HEK293 (cell line): ENCODE data around the gene RBMS3.

Experiments used
- CTCF ChIA-PET: fragments of 350-600 bp; formaldehyde crosslinking; extraction: SDS; loops from one replicate; lab custom pipeline; 2021; ENCODE audit warnings: antibody characterized with exemption; lab: Yijun Ruan, JAX
- POLR2A ChIA-PET: fragments of 300-600 bp; formaldehyde crosslinking; extraction: SDS; loops from one replicate; lab custom pipeline; 2020; ENCODE audit warnings: antibody characterized with exemption, inconsistent platforms; lab: Yijun Ruan, JAX
- H3K27ac ChIP-seq: fragments of 200-500 bp; sonication (Bioruptor generic); 2 replicates; pipeline ENCODE4 v1.5.1; 2014; ENCODE audit warnings: low read depth, low read length, control low read depth, inconsistent platforms; ENCODE audit errors: extremely low read depth
- H3K36me3 ChIP-seq, 2 experiments: fragments of 200-500 bp in 1 of 2; sonication (Bioruptor generic) in 1 of 2; 1 replicate in 1 of 2; 2 replicates in 1 of 2; pipeline ENCODE4 v1.5.1; 2014 to 2017; ENCODE audit warnings: inconsistent platforms in 2 of 2, low read length in 2 of 2; ENCODE audit not compliant: control insufficient read depth in 2 of 2, insufficient read depth in 1 of 2
- H3K4me1 ChIP-seq: fragments of 200-500 bp; sonication (Bioruptor generic); 2 replicates; pipeline ENCODE4 v1.5.1; 2014; ENCODE audit warnings: mild to moderate bottlenecking, low read length, inconsistent platforms; ENCODE audit not compliant: control insufficient read depth, insufficient read depth
- H3K4me3 ChIP-seq: 2 replicates; pipeline ENCODE4 v1.5.1; 2011; ENCODE audit warnings: low read depth, mild to moderate bottlenecking, control low read depth, low read length, moderate library complexity
- H3K9me3 ChIP-seq: fragments of 200-500 bp; sonication (Bioruptor generic); 2 replicates; pipeline ENCODE4 v1.5.1; 2014; ENCODE audit warnings: low read depth, low read length, inconsistent platforms; ENCODE audit not compliant: control insufficient read depth, insufficient read depth
- EGR2 ChIP-seq: fragments of 450-650 bp; formaldehyde crosslinking; IDR thresholded peaks from 2 replicates; pipeline ENCODE4 v1.5.1; 2016; ENCODE audit warnings: low read depth, missing biosample characterization, missing genetic modification characterization
- KLF10 ChIP-seq: fragments of 450-650 bp; IDR thresholded peaks from 2 replicates; pipeline ENCODE4 v1.5.1; 2018; ENCODE audit warnings: missing biosample characterization, mild to moderate bottlenecking, missing genetic modification characterization
- KLF16 ChIP-seq: fragments of 450-650 bp; formaldehyde crosslinking; IDR thresholded peaks from 2 replicates; pipeline ENCODE4 v1.5.1; 2017; ENCODE audit warnings: missing biosample characterization, missing genetic modification characterization
- KLF8 ChIP-seq: fragments of 450-650 bp; formaldehyde crosslinking; IDR thresholded peaks from 2 replicates; pipeline ENCODE4 v1.5.1; 2016; ENCODE audit warnings: missing biosample characterization, missing genetic modification characterization
- MEIS1 ChIP-seq: sonication (generic); formaldehyde crosslinking; IDR thresholded peaks from 2 replicates; pipeline ENCODE4 v1.8.1; 2022; ENCODE audit warnings: missing genetic modification reagents, mild to moderate bottlenecking, borderline replicate concordance
- OVOL3 ChIP-seq: fragments of 450-650 bp; formaldehyde crosslinking; IDR thresholded peaks from 2 replicates; pipeline ENCODE4 v1.5.1; 2016; ENCODE audit warnings: missing biosample characterization, missing genetic modification characterization
- SALL2 ChIP-seq: fragments of 450-650 bp; formaldehyde crosslinking; IDR thresholded peaks from 2 replicates; pipeline ENCODE4 v1.5.0; 2017; ENCODE audit warnings: missing biosample characterization, mild to moderate bottlenecking, missing genetic modification characterization, borderline replicate concordance
- SCRT1 ChIP-seq: fragments of 450-650 bp; formaldehyde crosslinking; IDR thresholded peaks from 2 replicates; pipeline ENCODE4 v1.5.1; 2016; ENCODE audit warnings: missing biosample characterization, missing genetic modification characterization, borderline replicate concordance
- SP2 ChIP-seq: fragments of 450-650 bp; formaldehyde crosslinking; IDR thresholded peaks from 2 replicates; pipeline ENCODE4 v1.5.1; 2016; ENCODE audit warnings: missing biosample characterization, missing genetic modification characterization
- YY1 ChIP-seq: fragments of 450-650 bp; formaldehyde crosslinking; IDR thresholded peaks from 2 replicates; pipeline ENCODE4 v1.5.1; 2018; ENCODE audit warnings: missing biosample characterization, missing genetic modification characterization
- ZBTB1 ChIP-seq: fragments of 450-650 bp; formaldehyde crosslinking; IDR thresholded peaks from 2 replicates; pipeline ENCODE4 v1.5.1; 2016; ENCODE audit warnings: missing biosample characterization, missing genetic modification characterization
- ZNF133 ChIP-seq: fragments of 450-650 bp; formaldehyde crosslinking; IDR thresholded peaks from 2 replicates; pipeline ENCODE4 v1.5.1; 2016; ENCODE audit warnings: missing biosample characterization, missing genetic modification characterization
- ZNF221 ChIP-seq: fragments of 450-650 bp; formaldehyde crosslinking; IDR thresholded peaks from 2 replicates; pipeline ENCODE4 v1.5.1; 2017; ENCODE audit warnings: missing biosample characterization, missing genetic modification characterization, borderline replicate concordance
- ZNF24 ChIP-seq: fragments of 450-650 bp; formaldehyde crosslinking; IDR thresholded peaks from 2 replicates; pipeline ENCODE4 v1.5.1; 2016; ENCODE audit warnings: missing biosample characterization, missing genetic modification characterization
- ZNF394 ChIP-seq: fragments of 450-650 bp; formaldehyde crosslinking; IDR thresholded peaks from 2 replicates; pipeline ENCODE4 v1.5.1; 2016; ENCODE audit warnings: missing biosample characterization, missing genetic modification characterization, mild to moderate bottlenecking, moderate library complexity, borderline replicate concordance
- ZNF416 ChIP-seq: fragments of 450-650 bp; formaldehyde crosslinking; IDR thresholded peaks from 2 replicates; pipeline ENCODE4 v1.5.1; 2016; ENCODE audit warnings: missing biosample characterization, missing genetic modification characterization
- ZNF423 ChIP-seq: fragments of 450-650 bp; formaldehyde crosslinking; IDR thresholded peaks from 2 replicates; pipeline ENCODE4 v1.5.1; 2016; ENCODE audit warnings: missing biosample characterization, missing genetic modification characterization
- ZNF433 ChIP-seq: fragments of 450-650 bp; formaldehyde crosslinking; IDR thresholded peaks from 2 replicates; pipeline ENCODE4 v1.5.1; 2016; ENCODE audit warnings: missing biosample characterization, missing genetic modification characterization, low read depth
- ZNF513 ChIP-seq: fragments of 450-650 bp; IDR thresholded peaks from 2 replicates; pipeline ENCODE4 v1.5.1; 2018; ENCODE audit warnings: missing biosample characterization, missing genetic modification characterization
- ZNF645 ChIP-seq: fragments of 450-650 bp; formaldehyde crosslinking; IDR thresholded peaks from 2 replicates; pipeline ENCODE4; 2016; ENCODE audit warnings: missing biosample characterization, missing genetic modification characterization
- ZNF747 ChIP-seq: fragments of 450-650 bp; formaldehyde crosslinking; IDR thresholded peaks from 2 replicates; pipeline ENCODE4 v1.5.1; 2016; ENCODE audit warnings: missing biosample characterization, missing genetic modification characterization
- ZNF830 ChIP-seq: fragments of 450-650 bp; IDR thresholded peaks from 2 replicates; pipeline ENCODE4 v1.5.0; 2018; ENCODE audit warnings: missing biosample characterization, missing genetic modification characterization, low read depth, mild to moderate bottlenecking, moderate library complexity
- ZSCAN18 ChIP-seq: fragments of 450-650 bp; formaldehyde crosslinking; IDR thresholded peaks from 2 replicates; pipeline ENCODE4 v1.5.1; 2016; ENCODE audit warnings: missing biosample characterization, missing genetic modification characterization
- TF ChIP-seq, protein P1 (sequence below): fragments of 450-650 bp; formaldehyde crosslinking; IDR thresholded peaks from 2 replicates; pipeline ENCODE4 v1.5.1; 2016; ENCODE audit warnings: missing biosample characterization, missing genetic modification characterization
- TF ChIP-seq, protein P2 (sequence below): fragments of 450-650 bp; formaldehyde crosslinking; IDR thresholded peaks from 2 replicates; pipeline ENCODE4 v1.5.1; 2016; ENCODE audit warnings: missing biosample characterization, missing genetic modification characterization

Gene RBMS3

DNA sequence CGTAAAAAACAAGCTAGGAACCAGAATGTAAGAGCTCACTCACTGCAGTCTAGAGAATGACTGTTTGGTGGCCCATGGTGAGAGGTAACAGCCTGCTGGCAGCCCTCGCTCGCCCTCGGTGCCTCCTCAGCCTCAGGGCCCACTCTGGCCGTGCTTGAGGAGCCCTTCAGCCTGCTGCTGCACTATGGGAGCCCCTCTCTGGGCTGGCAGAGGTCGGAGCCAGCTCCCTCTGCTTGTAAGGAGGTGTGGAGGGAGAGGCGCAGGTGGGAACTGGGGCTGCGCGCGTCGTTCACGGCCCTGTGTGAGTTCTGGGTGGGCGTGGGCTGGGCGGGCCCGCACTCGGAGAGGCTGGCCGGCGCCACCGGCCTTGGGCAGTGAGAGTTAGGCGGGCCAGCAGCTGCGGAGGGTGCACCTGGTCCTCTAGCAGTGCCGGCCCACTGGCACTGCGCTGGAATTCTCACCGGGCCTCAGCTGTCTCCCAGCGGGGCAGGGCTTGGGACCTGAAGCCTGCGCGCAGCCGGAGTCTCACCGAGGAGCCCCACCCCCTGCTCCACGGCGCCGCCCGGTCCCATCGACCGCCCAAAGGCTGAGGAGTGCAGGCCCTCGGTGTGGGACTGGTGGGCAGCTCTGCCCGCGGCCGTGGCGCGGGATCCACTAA lies 420.6 kb downstream of the RBMS3 start:
- CTCF ChIA-PET, result interaction anchor here (0.7 kb wide), 1 partner anchor 240 kb away, joined by 4 read pairs; no protein-coding TSS in a partner anchor

DNA sequence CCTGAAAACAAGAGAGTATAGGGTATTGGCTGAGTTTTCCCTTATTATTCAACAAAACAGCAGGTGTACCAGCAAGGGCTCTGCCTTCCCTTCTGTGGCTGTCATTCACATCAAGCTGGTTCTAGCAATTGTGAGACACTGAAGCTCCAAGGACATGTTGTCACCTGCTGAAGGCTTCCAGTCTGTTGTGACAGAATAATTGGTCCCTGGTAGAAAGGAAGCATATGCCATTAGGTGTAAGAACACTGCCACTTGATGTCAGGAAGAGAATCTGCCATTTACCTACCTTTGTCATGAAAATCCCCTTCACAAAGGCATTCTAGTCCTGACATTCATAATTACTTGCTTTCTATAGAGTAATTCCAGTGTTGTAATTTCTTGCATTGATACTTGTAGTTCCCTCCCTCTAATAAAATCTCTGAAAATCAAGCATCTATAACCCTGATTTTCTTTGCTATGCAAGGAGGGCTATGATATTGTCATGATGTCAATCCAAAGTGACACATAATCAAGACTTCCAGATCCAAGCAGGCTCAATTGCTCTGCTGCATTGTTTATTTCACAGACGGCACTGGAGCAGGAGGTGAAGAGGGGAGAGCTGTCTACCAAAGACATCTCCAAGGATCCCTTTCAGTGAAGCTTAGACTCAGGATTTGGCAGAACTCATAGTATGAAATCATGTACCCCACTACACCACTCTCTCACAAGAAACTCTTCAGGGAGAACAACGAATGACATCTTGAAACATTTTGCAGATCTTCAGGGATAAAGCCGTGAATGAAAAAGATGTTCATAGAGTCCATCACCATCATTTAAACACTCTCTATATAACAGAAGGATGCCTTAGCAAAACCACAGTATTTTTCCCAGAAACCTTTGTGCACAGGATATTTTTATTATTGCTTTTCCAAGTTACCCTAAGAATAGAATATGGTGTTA lies 425.3 kb downstream of the RBMS3 start:
- ChIA-PET POLR2A (no interaction called here), CTCF (no interaction called here)
- no peak for TF ChIP-seq KLF8 (tag by site-specific recombination)
- TF ChIP-seq ZNF433, result no peak
- TF ChIP-seq ZNF221 (tag by site-specific recombination), result no peak
- no peak for TF ChIP-seq ZNF394 (tag by site-specific recombination)
- TF ChIP-seq, protein P1, sequence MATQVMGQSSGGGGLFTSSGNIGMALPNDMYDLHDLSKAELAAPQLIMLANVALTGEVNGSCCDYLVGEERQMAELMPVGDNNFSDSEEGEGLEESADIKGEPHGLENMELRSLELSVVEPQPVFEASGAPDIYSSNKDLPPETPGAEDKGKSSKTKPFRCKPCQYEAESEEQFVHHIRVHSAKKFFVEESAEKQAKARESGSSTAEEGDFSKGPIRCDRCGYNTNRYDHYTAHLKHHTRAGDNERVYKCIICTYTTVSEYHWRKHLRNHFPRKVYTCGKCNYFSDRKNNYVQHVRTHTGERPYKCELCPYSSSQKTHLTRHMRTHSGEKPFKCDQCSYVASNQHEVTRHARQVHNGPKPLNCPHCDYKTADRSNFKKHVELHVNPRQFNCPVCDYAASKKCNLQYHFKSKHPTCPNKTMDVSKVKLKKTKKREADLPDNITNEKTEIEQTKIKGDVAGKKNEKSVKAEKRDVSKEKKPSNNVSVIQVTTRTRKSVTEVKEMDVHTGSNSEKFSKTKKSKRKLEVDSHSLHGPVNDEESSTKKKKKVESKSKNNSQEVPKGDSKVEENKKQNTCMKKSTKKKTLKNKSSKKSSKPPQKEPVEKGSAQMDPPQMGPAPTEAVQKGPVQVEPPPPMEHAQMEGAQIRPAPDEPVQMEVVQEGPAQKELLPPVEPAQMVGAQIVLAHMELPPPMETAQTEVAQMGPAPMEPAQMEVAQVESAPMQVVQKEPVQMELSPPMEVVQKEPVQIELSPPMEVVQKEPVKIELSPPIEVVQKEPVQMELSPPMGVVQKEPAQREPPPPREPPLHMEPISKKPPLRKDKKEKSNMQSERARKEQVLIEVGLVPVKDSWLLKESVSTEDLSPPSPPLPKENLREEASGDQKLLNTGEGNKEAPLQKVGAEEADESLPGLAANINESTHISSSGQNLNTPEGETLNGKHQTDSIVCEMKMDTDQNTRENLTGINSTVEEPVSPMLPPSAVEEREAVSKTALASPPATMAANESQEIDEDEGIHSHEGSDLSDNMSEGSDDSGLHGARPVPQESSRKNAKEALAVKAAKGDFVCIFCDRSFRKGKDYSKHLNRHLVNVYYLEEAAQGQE (tag by site-specific recombination), result no peak
- no peak for TF ChIP-seq SALL2 (tag by site-specific recombination)
- no peak for TF ChIP-seq EGR2 (tag by site-specific recombination)
- no peak for TF ChIP-seq KLF10 (tag by site-specific recombination)
- Histone ChIP-seq H3K9me3 (no peaks in the 10 kb centered on the region), H3K4me1 (no peaks in the 10 kb centered on the region), H3K27ac (no peak overlapping the region), H3K4me3 (no peak overlapping the region), H3K36me3 (no peaks in the 10 kb centered on the region)

More for the DNA sequence above, 420.6 kb downstream of the RBMS3 start:
- Histone ChIP-seq H3K27ac (no peak overlapping the region), H3K36me3 (no peaks in the 10 kb centered on the region), H3K4me1 (no peaks in the 10 kb centered on the region), H3K4me3 (no peak overlapping the region)
- no peak for TF ChIP-seq SP2 (tag by site-specific recombination)
- no peak for TF ChIP-seq ZNF221 (tag by site-specific recombination)
- no peak for TF ChIP-seq YY1 (tag by site-specific recombination)
- no peak for TF ChIP-seq ZSCAN18 (tag by site-specific recombination)
- no peak for TF ChIP-seq ZNF24 (tag by site-specific recombination)
- TF ChIP-seq SCRT1 (tag by site-specific recombination), result no peak
- TF ChIP-seq ZNF747 (tag by site-specific recombination), result no peak
- TF ChIP-seq ZBTB1 (tag by site-specific recombination), result no peak
- no peak for TF ChIP-seq ZNF416
- TF ChIP-seq, protein P2, sequence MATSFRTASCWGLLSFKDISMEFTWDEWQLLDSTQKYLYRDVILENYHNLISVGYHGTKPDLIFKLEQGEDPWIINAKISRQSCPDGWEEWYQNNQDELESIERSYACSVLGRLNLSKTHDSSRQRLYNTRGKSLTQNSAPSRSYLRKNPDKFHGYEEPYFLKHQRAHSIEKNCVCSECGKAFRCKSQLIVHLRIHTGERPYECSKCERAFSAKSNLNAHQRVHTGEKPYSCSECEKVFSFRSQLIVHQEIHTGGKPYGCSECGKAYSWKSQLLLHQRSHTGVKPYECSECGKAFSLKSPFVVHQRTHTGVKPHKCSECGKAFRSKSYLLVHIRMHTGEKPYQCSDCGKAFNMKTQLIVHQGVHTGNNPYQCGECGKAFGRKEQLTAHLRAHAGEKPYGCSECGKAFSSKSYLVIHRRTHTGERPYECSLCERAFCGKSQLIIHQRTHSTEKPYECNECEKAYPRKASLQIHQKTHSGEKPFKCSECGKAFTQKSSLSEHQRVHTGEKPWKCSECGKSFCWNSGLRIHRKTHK (tag by site-specific recombination), result no peak
- no peak for TF ChIP-seq ZNF645 (tag by site-specific recombination)
- no peak for TF ChIP-seq ZNF513 (tag by site-specific recombination)
- TF ChIP-seq KLF16, result no peak
- TF ChIP-seq OVOL3 (tag by site-specific recombination), result no peak
- no peak for TF ChIP-seq ZNF133
- no peak for TF ChIP-seq ZNF830 (tag by site-specific recombination)
- no peak for TF ChIP-seq ZNF423
- TF ChIP-seq MEIS1 (CRISPR knock-in tag), result no peak
- TF ChIP-seq, all 188 proteins: peak for 0
- POLR2A ChIA-PET, result no interaction called here
- no peaks in the 10 kb centered on the region for H3K9me3 ChIP-seq
